PC-3 (cell line): ENCODE results near the gene SP1. TPM values are rescaled to one million over a fixed set of nuclear protein-coding genes. Genes with fewer than 3 reads are reported as not detected.

Experiments
- total RNA-seq: library from RNA; depleted of rRNA; stranded (reverse); fragments of >200 nt; gene quantifications from 2 replicates; pipeline ENCODE4 v1.2.3, GENCODE V29; 2014; rRNA removed

SP1 gene
- total RNA-seq, 1 experiment from 2014 or later = 49.7 TPM

Other genes starting within 250 kb of the SP1 start
- 12.3 and 12.8 TPM in 2 replicates for gene ZNF740, start 199.5 kb upstream of the SP1 start, total RNA-seq
- 21.5 and 23.8 TPM in 2 replicates for gene CSAD, start 199.3 kb upstream of the SP1 start, total RNA-seq
- gene ITGB7, start 172.9 kb upstream of the SP1 start, total RNA-seq = 1.9 and 3.4 TPM in 2 replicates
- 62.0 and 73.5 TPM in 2 replicates for gene RARG, start 148.0 kb upstream of the SP1 start, total RNA-seq
- 31.6 and 37.3 TPM in 2 replicates for gene ESPL1, start 111.9 kb upstream of the SP1 start, total RNA-seq
- gene PFDN5, start 84.6 kb upstream of the SP1 start, total RNA-seq = 476 and 519 TPM in 2 replicates
- gene MYG1, start 80.5 kb upstream of the SP1 start, total RNA-seq = 81.0 and 89.9 TPM in 2 replicates
- gene AAAS, start 58.6 kb upstream of the SP1 start, total RNA-seq = 53.5 and 55.8 TPM in 2 replicates
- not detected in 2 replicates for gene SP7, start 43.8 kb upstream of the SP1 start, total RNA-seq
- 0.29 TPM in 1 of 2 replicates, not detected in the other for gene AMHR2, start 43.7 kb downstream of the SP1 start, total RNA-seq
- gene PRR13, start 61.6 kb downstream of the SP1 start, total RNA-seq = 54.2 and 60.9 TPM in 2 replicates
- 204 and 306 TPM in 2 replicates for gene PCBP2, start 71.9 kb downstream of the SP1 start, total RNA-seq
- 8.5 and 9.6 TPM in 2 replicates for gene MAP3K12, start 119.3 kb downstream of the SP1 start, total RNA-seq
- 82.0 and 98.9 TPM in 2 replicates for gene TARBP2, start 121.1 kb downstream of the SP1 start, total RNA-seq
- not detected in 2 replicates for gene NPFF, start 127.3 kb downstream of the SP1 start, total RNA-seq
- 7.9 and 14.2 TPM in 2 replicates for gene ATF7, start 246.2 kb downstream of the SP1 start, total RNA-seq